HG03045 (cell line): ENCODE data around the gene KLK6.
"Not testable (repeated sequence)": the region's sequence is repeated elsewhere in the genome, so short reads cannot be mapped to it uniquely, and the experiment has no call there.

Experiments used
- ATAC-seq: cut with Tn5 transposase; IDR thresholded peaks from one replicate; pipeline ENCODE4 v1.9.1; 2021; ENCODE audit warnings: mild to moderate bottlenecking, moderate library complexity; ENCODE audit not compliant: unreplicated experiment

Gene KLK6

DNA sequence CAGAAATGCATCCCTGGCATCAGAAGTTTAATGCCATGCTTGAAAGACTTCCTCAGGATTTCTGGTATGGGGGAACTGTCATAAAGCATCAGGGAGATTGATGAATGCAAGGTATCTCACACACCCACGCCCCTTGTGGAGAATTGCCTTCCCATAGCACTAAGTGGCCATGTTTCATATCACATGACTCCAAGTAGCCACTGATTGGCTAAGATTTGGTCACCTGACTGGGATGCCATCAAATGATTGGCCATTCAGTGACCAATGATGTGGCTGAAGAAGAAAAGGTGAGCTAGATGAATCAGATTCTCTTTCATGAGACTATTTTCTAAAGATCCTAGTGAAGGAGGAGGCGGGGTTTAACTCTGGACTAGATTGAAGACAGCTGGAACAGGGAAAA, 24.7 kb upstream of the KLK6 start:
- ATAC-seq = no peak

- no peak for ATAC-seq
Observed at GRCh38 chr19:50992666-50993035, 23.3 kb upstream of the KLK6 start.

DNA sequence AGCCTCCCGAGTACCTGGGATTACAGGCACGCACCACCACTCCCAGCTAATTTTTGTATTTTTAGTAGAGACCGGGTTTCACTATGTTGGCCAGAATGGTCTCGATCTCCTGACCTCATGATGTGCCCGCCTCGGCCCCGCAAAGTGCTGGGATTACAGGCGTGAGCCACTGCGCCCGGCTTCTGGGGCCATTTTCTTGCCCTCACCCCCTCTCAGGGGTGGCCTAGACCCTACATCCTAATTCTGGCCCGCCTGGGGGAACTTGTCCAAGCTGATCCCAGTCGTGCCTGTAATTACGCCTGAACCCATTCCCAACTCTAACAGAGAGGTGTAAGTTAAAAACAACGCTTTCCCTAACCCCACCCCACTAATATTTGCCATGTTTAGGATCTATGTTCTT, 15.0 kb upstream of the KLK6 start:
- not testable (repeated sequence) for ATAC-seq

DNA sequence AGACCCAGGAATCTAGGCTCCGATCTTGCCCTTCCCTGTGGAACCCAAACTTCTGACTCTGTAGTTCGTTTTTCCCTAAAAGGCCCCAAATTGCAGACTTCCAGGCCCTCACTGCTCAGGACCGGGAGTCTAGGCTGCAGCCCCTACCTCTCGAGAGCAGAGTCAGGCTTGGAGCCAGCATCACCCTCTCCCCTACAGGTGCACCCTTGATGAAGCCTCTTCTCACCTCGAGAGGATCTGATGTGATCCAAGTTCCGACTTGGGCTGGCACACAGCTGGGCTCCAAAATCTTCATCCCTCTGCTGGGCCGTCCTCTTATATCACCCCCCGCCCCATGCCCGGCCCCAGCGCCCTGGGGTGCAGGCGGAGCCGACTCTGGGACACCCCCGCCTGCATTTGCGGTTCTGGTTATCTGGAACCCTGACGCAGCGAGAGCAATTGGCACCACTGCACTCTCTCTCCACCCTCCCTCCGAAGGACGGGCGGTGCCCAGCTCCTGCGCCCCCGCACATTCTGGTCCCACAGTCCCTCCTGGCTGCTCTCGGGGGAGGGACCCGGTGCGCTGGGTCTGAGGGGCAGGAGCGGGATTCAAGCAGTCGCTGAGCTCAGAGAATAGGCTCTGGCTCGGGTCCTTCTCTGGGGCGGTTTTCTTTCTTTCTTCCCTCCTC, 14.4 kb upstream of the KLK6 start, which contains the start of gene KLK7:
TSS of gene KLK7 (minus strand) at position 293 of the 668 bp plus-strand sequence. CDS start 1,518 bp downstream, outside the sequence.
- no peak for ATAC-seq

DNA sequence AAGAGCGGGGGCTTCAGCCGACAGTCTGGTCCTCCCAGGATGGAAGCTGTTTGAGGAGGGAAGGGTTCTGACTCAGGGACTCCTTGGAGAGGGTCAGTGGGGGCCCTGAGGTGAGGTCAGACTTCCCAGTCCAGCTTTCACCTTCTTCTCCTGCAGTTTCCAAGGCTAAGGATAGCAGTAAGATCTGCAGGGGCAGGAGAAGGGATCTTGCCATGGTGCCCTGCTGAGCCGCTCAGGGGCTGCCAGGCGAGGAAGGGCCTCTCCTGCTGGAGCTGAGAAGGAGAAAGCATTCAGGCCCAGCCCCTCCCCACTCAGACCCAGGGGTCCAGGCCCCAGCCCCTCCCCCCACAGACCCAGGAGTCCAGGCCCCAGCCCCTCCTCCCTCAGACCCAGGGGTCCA, 12.8 kb upstream of the KLK6 start:
- no peak for ATAC-seq

GRCh38 chr19:50981587-50982146, 12.3 kb upstream of the KLK6 start:
- ATAC-seq = no peak

- no peak for ATAC-seq
Observed at GRCh38 chr19:50980208-50980607, 10.8 kb upstream of the KLK6 start.

- ATAC-seq = no peak
Observed at GRCh38 chr19:50979758-50980157, 10.4 kb upstream of the KLK6 start.

- no peak for ATAC-seq
Observed at GRCh38 chr19:50978772-50979390, 9.5 kb upstream of the KLK6 start.

DNA sequence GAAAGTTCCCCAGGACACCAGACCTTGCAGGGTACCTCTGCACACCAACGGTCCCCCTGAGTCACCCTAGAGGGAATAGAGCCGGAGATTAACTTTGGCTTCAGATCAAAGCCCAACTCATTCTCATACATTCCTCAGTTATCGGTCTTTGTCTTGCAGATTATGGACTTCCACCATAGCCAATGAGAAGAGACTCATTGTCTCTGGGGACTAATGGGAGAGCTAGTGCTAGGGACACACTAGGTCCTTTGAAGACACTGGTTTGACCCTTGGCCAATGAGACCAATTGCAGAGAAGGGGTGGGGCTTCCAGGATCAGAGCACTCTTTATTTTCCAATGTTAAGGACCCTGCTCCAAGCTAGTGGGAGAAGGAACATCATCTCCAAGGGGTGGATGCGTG, 8.2 kb upstream of the KLK6 start:
- no peak for ATAC-seq

DNA sequence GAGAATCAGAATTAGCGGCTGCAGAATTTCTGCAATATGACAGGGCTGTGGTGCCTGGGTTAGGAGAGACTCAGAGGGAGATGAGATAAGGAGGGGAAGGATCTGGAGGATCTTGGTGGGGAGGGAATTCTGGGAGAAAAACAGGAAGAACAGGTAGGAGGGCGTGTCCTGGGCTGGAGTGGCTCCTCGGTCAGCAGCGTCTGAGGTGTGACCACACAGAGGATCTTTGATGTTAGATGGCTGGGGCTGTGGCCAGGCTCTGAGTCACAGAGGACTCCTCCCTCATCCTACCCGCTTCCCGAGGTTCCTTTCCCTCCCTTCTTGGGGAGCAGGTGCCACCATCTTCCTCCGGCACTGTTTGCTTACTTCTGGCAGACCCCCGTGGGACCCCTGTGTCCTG, 6.4 kb upstream of the KLK6 start:
- ATAC-seq = no peak

DNA sequence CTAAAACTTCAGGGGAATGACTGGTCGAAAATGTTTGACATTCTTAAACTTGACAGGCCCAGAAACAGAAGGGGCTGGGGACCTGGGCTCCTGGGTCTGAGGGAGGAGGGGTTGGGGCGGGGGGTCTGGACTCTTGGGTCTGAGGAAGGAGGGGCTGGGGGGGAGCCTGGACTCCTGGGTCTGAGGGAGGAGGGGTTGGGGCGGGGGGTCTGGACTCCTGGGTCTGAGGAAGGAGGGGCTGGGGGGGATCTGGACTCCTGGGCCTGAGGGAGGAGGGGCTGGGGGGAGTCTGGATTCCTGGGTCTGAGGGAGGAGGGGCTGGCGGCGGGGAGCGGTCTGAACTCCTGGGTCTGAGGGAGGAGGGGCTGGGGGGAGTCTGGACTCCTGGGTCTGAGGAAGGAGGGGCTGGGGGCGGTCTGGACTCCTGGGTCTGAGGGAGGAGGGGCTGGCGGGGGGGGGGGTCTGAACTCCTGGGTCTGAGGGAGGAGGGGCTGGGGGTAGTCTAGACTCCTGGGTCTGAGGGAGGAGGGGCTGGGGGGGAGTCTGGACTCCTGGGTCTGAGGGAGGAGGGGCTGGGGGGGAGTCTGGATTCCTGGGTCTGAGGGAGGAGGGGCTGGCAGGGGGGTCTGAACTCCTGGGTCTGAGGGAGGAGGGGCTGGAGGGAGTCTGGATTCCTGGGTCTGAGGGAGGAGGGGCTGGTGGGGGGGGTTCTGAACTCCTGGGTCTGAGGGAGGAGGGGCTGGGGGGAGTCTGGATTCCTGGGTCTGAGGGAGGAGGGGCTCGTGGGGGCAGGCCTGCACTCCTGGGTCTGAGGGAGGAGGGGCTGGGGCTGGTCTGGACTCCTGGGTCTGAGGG, 5.5 kb upstream of the KLK6 start:
- no peak for ATAC-seq

DNA sequence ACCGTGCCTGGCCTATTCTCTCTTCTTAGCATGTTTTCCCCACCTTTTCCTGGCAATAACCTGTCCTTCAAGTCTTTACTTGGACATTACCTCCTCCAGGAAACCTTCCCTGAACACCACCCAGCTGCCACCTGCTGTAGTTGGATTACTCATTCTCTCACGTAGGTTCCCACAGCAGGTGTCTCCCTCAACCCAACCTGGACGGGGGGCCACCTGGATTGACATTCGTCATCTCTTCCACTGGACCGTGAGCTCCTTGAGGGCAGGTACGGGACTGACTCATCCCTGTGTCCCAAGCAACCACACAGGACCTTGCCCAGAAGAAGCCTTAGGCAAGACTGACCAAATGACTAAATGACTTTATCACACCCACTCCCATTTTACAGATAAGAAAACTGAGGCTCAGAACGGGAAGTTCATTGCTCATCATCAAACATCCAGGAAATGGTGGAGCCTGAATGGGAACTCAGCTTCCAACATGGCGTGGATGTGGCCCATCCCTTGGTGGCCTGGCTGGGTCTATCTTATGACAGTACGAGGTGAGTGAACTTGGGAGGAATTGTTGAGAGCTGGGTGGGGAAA, 3.5 kb upstream of the KLK6 start:
- no peak for ATAC-seq

DNA sequence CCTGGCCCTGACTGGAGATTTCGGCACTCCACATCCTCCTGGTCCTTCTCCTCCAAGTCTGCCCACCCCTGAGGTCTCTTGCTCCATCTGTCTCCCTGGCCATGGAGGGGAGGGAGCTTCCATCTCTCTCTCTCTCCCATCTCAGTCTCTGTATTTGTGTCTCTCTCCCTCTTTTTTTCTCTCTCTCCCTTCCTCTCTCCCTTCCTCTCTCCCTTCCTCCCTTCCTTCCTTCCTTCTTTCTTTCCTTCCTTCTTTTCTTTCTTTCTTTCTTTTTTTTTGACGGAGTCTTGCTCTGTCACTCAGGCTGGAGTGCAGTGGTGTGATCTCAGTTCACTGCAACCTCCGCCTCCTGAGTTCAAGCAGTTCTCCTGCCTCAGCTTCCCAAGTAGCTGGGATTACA, 419 bp upstream of the KLK6 start:
- ATAC-seq = not testable (repeated sequence)

DNA sequence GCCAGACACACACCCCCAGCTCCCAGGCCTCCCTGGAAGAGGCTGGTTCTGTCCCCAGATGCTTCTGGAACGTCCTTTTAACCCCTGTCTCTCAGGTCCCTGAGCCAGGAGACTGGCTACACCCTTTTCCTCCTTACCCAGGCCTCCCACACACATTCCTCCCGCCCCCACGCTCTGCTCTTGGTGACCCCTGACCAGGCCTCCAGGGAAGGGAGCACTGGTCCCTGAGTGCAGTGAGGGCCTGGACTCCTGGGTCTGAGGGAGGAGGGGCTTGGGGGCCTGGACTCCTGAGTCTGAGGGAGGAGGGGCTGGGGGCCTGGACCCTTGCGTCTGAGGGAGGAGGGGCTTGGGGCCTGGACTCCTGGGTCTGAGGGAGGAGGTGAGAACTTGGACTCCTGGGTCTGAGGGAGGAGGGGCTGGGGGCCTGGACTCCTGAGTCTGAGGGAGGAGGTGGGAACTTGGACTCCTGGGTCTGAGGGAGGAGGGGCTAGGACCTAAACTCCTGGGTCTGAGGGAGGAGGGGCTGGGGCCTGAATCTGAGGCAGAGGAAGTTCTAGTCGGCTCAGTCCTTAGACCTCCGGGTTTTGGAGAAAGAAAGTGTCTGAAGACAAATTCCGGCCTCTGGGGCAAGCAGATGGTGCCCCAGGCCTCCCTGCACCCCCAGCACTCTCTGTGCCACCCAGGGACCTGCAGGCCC, 527 bp downstream of the KLK6 start:
- no peak for ATAC-seq

GRCh38 chr19:50967929-50968715, 1.3 kb downstream of the KLK6 start:
- ATAC-seq = no peak

DNA sequence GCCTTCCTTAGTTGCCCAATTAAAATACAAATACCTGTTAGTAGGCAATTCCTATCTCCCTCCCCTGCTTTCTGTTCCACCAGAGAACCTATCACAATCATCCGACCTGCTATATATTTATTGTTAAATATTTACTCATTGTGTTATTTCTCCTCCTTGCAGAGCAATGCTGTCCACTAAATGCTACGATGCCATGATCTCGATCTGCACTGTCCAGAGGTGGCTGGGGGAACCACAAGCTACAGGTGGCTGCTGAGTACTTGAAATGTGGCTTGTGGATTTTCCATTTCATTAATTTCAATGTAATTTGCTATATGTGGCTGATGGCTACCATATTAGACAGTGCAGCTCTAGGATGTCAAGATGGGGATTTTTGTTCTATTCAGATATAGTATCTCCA, 5.1 kb downstream of the KLK6 start:
- ATAC-seq = no peak

GRCh38 chr19:50963381-50963780, 6.0 kb downstream of the KLK6 start:
- no peak for ATAC-seq

GRCh38 chr19:50962245-50962644, 7.1 kb downstream of the KLK6 start:
- ATAC-seq = no peak
